ENCODE data around the gene KIFC3.

DNA sequence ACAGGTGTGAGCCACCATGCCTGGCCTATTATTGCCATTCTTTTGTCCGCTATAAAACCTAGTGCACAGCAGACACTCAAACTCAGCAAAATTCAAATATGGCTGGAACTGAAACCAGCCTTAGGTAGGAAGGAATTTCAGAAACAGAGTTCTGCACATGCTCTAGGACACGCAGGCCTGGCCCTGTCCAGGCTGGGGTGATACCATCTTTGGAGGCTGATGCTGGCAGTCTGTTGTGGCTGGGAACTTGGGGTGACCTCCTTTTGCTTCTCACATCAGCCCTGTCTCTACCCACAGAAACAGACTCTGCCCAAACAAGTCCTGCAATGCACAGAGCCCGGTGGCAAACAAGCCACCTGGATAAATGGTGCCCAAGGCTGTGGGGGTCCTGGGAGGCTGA is 12.6 kb upstream of the KIFC3 start:
- TF ChIP-seq EZH2 (IDR thresholded peaks at IDR 0.05; ENCODE audit: borderline replicate concordance, insufficient read depth, low read depth, low read length, poor library complexity, severe bottlenecking) (no peak), CTCF (IDR thresholded peaks at IDR 0.05) (no peak)
